ENCODE measurements around the gene CT47A1. TPM values are rescaled to one million over a fixed set of nuclear protein-coding genes. Genes with fewer than 3 reads are reported as not detected.
"Not testable (repeated sequence)": the region's sequence is repeated elsewhere in the genome, so short reads cannot be mapped to it uniquely, and the experiment has no call there.

The CT47A1 gene
- total RNA-seq (2014; rRNA removed; shearing (Covaris generic)) = not detected in 2 replicates

- not testable (repeated sequence) for DNase-seq (ENCODE audit: low read depth in 1 of 2, low spot score in 2 of 2); H3K36me3 ChIP-seq; H3K4me3 ChIP-seq; H3K27me3 ChIP-seq (replicated peaks); H3K4me1 ChIP-seq (replicated peaks); H3K27ac ChIP-seq; H3K9me3 ChIP-seq (replicated peaks)
Measured at GRCh38 chrX:120985660-120986059, at the start of gene CT47A1. CT47A1 (minus strand) TSS chrX:120985760; CDS start chrX:120985529, 231 bp downstream.

- no peaks in the 10 kb centered on the region for H3K27me3 ChIP-seq (replicated peaks)
- H3K27ac ChIP-seq = no peak overlapping the region
Measured at GRCh38 chrX:121032531-121032930, 47.0 kb upstream of the CT47A1 start.

GRCh38 chrX:121030083-121030482, 44.5 kb upstream of the CT47A1 start:
- H3K27me3 ChIP-seq (replicated peaks) = no peaks in the 10 kb centered on the region
- no peaks in the 10 kb centered on the region for H3K9me3 ChIP-seq (replicated peaks)
- H3K36me3 ChIP-seq = no peaks in the 10 kb centered on the region
- DNase-seq (ENCODE audit: low read depth in 1 of 2, low spot score in 2 of 2) = no peak
- no peak overlapping the region for H3K4me3 ChIP-seq
- H3K27ac ChIP-seq = no peak overlapping the region
- H3K4me1 ChIP-seq (replicated peaks) = no peaks in the 10 kb centered on the region

More at GRCh38 chrX:121032531-121032930, 47.0 kb upstream of the CT47A1 start:
- Histone ChIP-seq H3K9me3 (replicated peaks) (no peaks in the 10 kb centered on the region), H3K36me3 (no peaks in the 10 kb centered on the region), H3K4me3 (no peak overlapping the region), H3K4me1 (replicated peaks) (no peaks in the 10 kb centered on the region)
- DNase-seq (ENCODE audit: low read depth in 1 of 2, low spot score in 2 of 2) = no peak

- no peak overlapping the region for H3K4me3 ChIP-seq
- no peak for DNase-seq (ENCODE audit: low read depth in 1 of 2, low spot score in 2 of 2)
- no peaks in the 10 kb centered on the region for H3K36me3 ChIP-seq
- H3K9me3 ChIP-seq (replicated peaks) = no peaks in the 10 kb centered on the region
- no peak overlapping the region for H3K27ac ChIP-seq
- H3K27me3 ChIP-seq (replicated peaks) = no peaks in the 10 kb centered on the region
- no peaks in the 10 kb centered on the region for H3K4me1 ChIP-seq (replicated peaks)
Measured at GRCh38 chrX:121028419-121028818, 42.9 kb upstream of the CT47A1 start.

- no peaks in the 10 kb centered on the region for H3K27me3 ChIP-seq (replicated peaks)
- no peaks in the 10 kb centered on the region for H3K36me3 ChIP-seq
- no peaks in the 10 kb centered on the region for H3K4me1 ChIP-seq (replicated peaks)
- no peak overlapping the region for H3K27ac ChIP-seq
- no peak overlapping the region for H3K4me3 ChIP-seq
- H3K9me3 ChIP-seq (replicated peaks) = no peaks in the 10 kb centered on the region
- DNase-seq (ENCODE audit: low read depth in 1 of 2, low spot score in 2 of 2) = no peak
Measured at GRCh38 chrX:121014826-121015225, 29.3 kb upstream of the CT47A1 start.

GRCh38 chrX:121013897-121014455, 28.4 kb upstream of the CT47A1 start:
- Histone ChIP-seq H3K27ac (no peak overlapping the region), H3K4me3 (no peak overlapping the region), H3K27me3 (replicated peaks) (no peaks in the 10 kb centered on the region), H3K9me3 (replicated peaks) (no peaks in the 10 kb centered on the region), H3K36me3 (no peaks in the 10 kb centered on the region), H3K4me1 (replicated peaks) (no peaks in the 10 kb centered on the region)
- no peak for DNase-seq (ENCODE audit: low read depth in 1 of 2, low spot score in 2 of 2)

GRCh38 chrX:121011254-121011653, 25.7 kb upstream of the CT47A1 start:
- no peak overlapping the region for H3K4me3 ChIP-seq
- no peaks in the 10 kb centered on the region for H3K4me1 ChIP-seq (replicated peaks)
- DNase-seq (ENCODE audit: low read depth in 1 of 2, low spot score in 2 of 2) = no peak
- no peaks in the 10 kb centered on the region for H3K9me3 ChIP-seq (replicated peaks)
- H3K27me3 ChIP-seq (replicated peaks) = no peaks in the 10 kb centered on the region
- no peak overlapping the region for H3K27ac ChIP-seq
- no peaks in the 10 kb centered on the region for H3K36me3 ChIP-seq

- no peak overlapping the region for H3K4me3 ChIP-seq
- H3K36me3 ChIP-seq = no peaks in the 10 kb centered on the region
- no peak overlapping the region for H3K27ac ChIP-seq
- H3K27me3 ChIP-seq (replicated peaks) = no peaks in the 10 kb centered on the region
- H3K9me3 ChIP-seq (replicated peaks) = no peaks in the 10 kb centered on the region
- DNase-seq (ENCODE audit: low read depth in 1 of 2, low spot score in 2 of 2) = no peak
- H3K4me1 ChIP-seq (replicated peaks) = no peaks in the 10 kb centered on the region
Measured at GRCh38 chrX:121010218-121010617, 24.7 kb upstream of the CT47A1 start.

GRCh38 chrX:121009764-121010163, 24.2 kb upstream of the CT47A1 start:
- Histone ChIP-seq H3K9me3 (replicated peaks) (no peaks in the 10 kb centered on the region), H3K27ac (no peak overlapping the region)

GRCh38 chrX:121008920-121009319, 23.4 kb upstream of the CT47A1 start:
- Histone ChIP-seq H3K4me1 (replicated peaks) (no peaks in the 10 kb centered on the region), H3K36me3 (no peaks in the 10 kb centered on the region)
- DNase-seq (ENCODE audit: low read depth in 1 of 2, low spot score in 2 of 2) = no peak

More at GRCh38 chrX:121009764-121010163, 24.2 kb upstream of the CT47A1 start:
- H3K4me3 ChIP-seq = no peak overlapping the region
- H3K4me1 ChIP-seq (replicated peaks) = no peaks in the 10 kb centered on the region
- no peaks in the 10 kb centered on the region for H3K27me3 ChIP-seq (replicated peaks)
- no peak for DNase-seq (ENCODE audit: low read depth in 1 of 2, low spot score in 2 of 2)
- no peaks in the 10 kb centered on the region for H3K36me3 ChIP-seq

GRCh38 chrX:121000589-121000988, 15.0 kb upstream of the CT47A1 start:
- H3K4me1 ChIP-seq (replicated peaks) = no peaks in the 10 kb centered on the region
- H3K27ac ChIP-seq = no peak overlapping the region
- no peaks in the 10 kb centered on the region for H3K27me3 ChIP-seq (replicated peaks)
- no peaks in the 10 kb centered on the region for H3K9me3 ChIP-seq (replicated peaks)
- no peak overlapping the region for H3K4me3 ChIP-seq
- no peak for DNase-seq (ENCODE audit: low read depth in 1 of 2, low spot score in 2 of 2)
- no peaks in the 10 kb centered on the region for H3K36me3 ChIP-seq

More at GRCh38 chrX:121008920-121009319, 23.4 kb upstream of the CT47A1 start:
- Histone ChIP-seq H3K27me3 (replicated peaks) (no peaks in the 10 kb centered on the region), H3K4me3 (no peak overlapping the region), H3K27ac (no peak overlapping the region), H3K9me3 (replicated peaks) (no peaks in the 10 kb centered on the region)

- no peak overlapping the region for H3K4me3 ChIP-seq
- no peaks in the 10 kb centered on the region for H3K4me1 ChIP-seq (replicated peaks)
- no peak overlapping the region for H3K27ac ChIP-seq
- no peaks in the 10 kb centered on the region for H3K27me3 ChIP-seq (replicated peaks)
- no peaks in the 10 kb centered on the region for H3K9me3 ChIP-seq (replicated peaks)
- H3K36me3 ChIP-seq = no peaks in the 10 kb centered on the region
- no peak for DNase-seq (ENCODE audit: low read depth in 1 of 2, low spot score in 2 of 2)
Measured at GRCh38 chrX:120999413-120999812, 13.9 kb upstream of the CT47A1 start.

GRCh38 chrX:120956500-120956899, 29.1 kb downstream of the CT47A1 start, which contains the start of gene CT47A7:
CT47A7 (minus strand) TSS chrX:120956600; CDS start chrX:120956345, 255 bp downstream.
- not testable (repeated sequence) for H3K27ac ChIP-seq; H3K4me1 ChIP-seq (replicated peaks); H3K36me3 ChIP-seq; DNase-seq (ENCODE audit: low read depth in 1 of 2, low spot score in 2 of 2); H3K9me3 ChIP-seq (replicated peaks); H3K27me3 ChIP-seq (replicated peaks); H3K4me3 ChIP-seq

Measured in SJSA1 (cell line).